Cardiac septum (tissue), 1 donor: Measurements from ENCODE around the gene ANKRD28. TPM values are rescaled to one million over a fixed set of nuclear protein-coding genes. Genes with fewer than 3 reads are reported as not detected.

ENCODE experiments used
- DNase-seq: peaks from one replicate; pipeline ENCODE4 v3.0.0-alpha.2; 2020; ENCODE audit warnings: low spot score
- intact Hi-C: fragments of 100-400 bp; cut with DNase I; formaldehyde crosslinking; loops from one replicate; pipeline ENCODE4 v1.14.0; 2022
- total RNA-seq: library from RNA; stranded (reverse); fragmentation: NEBNext Ultra II Directional; extraction: Animal tissue kit (Norgen Biotek cat#: 25700); gene quantifications from one replicate; pipeline ENCODE4 v1.2.1, GENCODE V29; 2021
- donor health status: DM: no; HTN: no; CAD: no.

Gene ANKRD28
- total RNA-seq, 1 donor from 2014 or later = 23.5 TPM

DNA sequence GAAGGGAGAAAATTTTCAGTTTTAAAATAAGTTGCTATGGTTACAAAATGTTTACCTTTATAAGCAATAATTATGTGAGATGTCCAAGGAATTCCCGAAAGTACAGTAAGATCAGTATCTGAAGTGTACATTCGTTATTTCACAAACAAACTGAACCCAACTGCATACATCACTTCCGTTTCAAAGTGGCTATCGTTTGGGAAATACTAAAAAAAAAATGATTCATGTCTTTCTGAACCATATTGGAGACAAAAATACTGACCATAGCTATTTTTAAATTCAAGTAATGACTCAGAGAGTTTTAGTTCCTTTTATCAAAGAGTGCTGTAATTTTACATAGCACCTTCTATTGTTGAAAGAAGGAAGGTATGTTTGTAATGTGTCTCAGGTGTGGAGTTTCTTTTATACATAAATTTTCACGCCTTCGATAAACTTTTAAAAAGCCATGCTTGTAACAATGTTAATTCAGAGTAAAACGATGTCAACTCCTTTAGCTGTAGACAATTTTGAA is 8.0 kb upstream of the ANKRD28 start:
- DNase-seq = no peak
- intact Hi-C loops = no loop called here

DNA sequence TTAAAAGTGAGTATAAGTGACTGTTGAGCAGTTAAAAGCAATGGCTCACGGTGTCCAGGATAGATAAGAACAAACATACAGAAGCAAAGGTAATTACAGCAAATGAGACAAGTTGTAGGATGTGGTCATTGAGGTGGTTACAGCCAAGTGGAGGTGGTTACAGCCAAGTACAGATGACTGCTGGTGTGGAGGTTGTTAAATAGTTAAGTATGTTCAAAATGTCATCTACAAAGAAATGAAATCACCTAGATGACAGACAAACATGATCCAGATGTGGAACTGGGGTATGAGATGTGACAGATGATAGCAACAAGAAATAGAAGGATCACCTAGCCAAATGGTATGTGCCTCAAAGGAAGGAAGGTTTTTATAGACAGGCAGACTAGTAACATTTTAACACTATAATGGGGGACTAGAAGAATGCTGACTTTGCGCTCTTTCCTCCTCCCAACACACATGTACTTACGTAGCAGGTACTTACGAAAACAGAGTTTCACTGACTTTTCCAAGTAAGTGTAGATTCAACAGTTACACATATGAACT is 6.8 kb upstream of the ANKRD28 start:
- intact Hi-C loops = no loop called here
- no peak for DNase-seq

DNA sequence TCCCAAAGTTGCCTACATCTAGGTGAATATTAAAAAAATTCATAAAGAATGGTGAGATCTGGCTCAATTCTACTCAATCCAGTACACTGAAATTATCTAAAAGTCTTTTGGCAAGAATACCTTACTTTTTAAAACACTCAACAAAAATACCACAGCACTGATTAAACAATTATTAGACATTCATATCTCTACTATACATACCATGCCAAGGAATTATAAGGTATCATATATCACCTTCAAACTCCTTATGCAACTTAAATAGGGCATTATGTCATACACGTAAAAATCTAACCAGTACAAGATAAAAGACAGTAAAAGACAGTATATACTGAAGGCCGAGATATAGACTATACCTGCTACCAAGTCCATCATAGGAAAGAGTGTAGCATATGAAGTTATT is 6.1 kb upstream of the ANKRD28 start:
- DNase-seq = no peak
- intact Hi-C loops = no loop called here

DNA sequence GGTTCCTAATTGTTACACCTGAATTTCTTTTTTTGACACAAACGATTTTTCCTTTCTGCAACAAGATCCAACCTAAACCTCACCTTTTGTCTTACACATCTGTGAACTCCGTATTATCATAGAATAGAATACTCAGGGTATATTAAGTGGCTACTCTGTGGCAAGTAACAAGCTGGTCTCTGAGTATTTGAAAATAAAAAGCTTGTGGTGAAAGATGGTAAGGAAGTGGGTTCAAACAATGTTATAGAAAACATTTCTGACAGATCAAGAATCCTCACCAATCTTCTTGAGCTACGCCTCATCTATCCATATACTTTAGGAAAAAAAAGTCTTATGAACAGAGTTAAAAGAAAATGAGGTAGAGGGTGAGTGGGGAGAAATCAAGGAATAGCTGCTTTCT is 3.5 kb upstream of the ANKRD28 start:
- intact Hi-C loops = no loop called here
- no peak for DNase-seq

DNA sequence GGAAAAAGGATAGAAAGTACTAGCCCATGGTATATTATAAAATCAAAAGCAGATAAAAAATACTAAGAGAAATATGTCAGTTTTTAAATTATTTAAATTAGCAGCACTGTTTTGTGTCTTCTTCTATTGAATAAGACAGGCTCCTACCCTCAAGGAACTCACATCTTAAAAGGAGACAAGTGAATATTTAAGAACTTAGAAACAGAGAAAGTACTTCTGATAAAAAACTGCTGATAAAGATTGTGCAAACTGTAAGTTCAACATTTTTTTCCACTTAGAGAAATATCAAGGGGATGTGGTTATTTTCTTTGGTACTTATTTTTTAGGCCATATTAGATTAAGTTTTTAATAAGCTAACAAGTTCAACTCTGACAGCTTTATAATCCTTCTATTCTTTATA is 3.0 kb upstream of the ANKRD28 start:
- intact Hi-C loops = no loop called here
- DNase-seq = no peak

DNA sequence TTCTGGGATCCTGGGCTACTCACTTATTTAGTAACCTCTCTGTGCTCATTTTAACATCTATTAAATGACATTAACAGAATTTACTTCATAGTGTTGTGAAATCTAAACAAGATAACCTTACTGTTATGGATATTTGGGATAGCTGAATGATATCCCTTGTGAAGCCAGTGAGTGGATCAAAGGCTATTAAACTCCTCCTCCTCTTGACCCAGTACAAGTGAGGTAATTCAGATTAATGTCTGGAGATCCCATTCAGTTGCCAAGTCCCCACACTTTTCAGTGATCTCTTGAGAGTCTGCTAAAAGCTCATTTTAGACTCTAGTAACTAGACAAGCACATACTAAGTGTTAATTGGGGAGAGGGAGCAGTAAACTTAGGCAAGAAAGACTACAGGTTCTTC is 2.5 kb upstream of the ANKRD28 start:
- DNase-seq = no peak
- intact Hi-C loops = no loop called here

DNA sequence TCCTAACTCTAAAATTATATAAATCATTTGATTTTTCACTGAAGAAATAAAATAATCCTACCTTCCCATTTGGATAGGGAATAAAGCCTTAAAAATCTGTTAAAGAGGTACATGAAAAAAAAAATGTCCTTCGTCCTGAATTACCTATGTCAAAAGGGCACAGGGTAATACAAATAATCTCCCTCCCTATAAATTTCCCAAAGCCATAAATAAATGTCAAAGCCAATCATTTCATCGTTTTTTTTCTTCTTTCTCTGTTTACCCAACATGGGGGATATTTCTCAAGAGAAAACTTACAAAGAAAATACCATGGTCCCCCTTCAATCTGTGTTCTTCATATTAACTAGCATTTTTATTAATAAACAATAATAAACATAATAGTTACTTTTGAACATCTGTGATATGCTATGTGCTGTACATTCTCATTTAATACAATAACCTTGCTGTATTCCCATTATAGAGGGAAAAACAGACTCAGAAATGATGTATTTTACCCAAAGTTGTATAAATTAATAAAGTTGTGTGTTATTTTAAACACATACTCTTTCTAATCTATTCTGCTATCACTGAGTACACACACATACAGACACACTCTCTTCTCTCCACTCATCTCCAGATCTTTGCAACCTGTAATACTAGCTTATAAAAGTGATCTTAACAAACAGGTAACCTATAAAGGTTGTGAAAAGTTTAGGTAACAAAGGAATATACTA is 910 bp upstream of the ANKRD28 start:
- intact Hi-C loops = no loop called here
- DNase-seq = no peak

DNA sequence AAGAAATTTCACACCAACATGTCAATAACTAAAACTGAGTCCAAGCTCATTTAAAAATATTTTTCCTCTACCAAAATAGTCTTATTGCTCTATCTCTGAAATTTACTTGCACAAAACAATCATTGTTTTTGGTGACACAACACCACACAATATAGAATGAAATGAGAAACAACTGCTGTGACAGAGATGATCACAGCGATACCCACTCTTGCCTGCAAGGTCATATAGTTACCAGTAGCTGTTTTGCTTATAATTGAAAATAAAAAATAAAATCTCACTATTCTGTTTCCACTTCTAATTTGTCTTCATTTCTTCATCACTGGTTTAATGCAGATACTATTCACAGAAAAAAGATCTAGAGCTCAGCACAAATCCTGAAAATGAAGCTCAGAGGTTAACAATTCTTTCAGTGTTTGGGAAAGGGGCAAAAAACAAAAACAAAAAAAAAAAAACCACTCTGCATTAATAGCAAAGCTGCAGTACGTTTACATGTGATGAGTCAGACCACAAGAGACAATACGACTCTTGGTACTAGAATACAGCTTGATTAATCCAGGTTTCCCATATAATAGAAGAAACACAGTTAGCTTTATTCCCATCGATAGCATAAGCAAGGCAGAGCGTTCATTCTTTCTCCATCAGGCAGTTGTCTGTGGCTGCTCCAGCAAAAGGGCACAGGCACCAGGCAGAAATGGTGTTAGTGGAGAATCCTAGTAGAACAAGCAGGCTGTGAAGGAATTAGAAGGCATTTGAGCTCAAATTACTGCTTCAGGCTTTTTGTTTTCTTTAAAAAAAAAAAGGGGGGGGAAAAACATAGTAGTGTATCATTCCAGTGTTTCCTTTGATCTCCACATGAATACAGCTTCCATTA is 773 bp downstream of the ANKRD28 start:
- intact Hi-C loops = no loop called here
- no peak for DNase-seq

DNA sequence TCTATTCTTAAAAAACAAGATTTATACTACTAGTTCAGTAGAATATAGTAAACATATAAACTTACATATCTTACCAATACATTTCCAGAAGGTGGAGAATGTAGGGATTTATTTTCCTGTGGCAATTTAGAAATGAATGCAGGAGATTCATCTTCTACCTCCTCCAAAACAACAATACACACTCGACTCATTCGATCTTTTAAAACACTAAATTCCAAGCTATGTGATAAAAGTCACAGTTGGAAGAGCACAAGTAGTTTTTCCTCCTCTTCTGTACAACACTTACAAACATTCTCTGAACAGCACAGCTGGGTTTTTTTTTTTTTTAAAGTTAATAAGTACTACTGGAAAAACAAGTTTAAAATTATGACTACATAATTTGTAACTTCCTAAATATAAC is 1.4 kb downstream of the ANKRD28 start:
- intact Hi-C loops = no loop called here

DNA sequence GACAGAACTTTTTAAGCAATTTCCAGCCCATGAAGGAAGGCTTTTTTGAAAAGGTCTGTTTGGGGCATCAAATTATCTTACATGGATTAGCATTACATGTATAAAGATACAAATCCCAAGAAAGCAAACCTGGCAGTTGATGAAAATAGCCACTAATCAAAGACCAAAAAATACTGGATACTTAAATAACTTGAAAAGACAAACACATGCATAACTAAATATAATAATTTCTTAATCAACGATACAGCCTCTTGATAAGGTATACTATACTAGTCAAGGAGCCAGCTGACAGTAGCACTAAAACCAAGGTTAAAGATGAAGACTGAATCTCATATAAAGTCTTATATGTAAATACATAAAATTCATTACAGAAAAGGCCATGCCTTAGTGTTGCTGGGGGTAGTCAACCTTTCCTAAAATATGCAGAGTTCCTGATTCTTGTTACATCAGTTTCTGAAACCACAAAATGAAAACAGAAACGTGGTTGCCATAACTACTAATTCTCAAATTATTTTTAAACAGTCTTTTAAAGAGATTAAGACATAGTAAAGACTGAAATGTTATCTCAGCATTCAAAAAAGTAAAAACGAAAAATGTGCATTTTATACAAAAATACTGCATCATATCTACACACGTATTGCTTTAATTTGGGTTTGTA is 2.0 kb downstream of the ANKRD28 start:
- DNase-seq = no peak
- intact Hi-C loops = no loop called here

More for the DNA sequence above, 1.4 kb downstream of the ANKRD28 start:
- no peak for DNase-seq

DNA sequence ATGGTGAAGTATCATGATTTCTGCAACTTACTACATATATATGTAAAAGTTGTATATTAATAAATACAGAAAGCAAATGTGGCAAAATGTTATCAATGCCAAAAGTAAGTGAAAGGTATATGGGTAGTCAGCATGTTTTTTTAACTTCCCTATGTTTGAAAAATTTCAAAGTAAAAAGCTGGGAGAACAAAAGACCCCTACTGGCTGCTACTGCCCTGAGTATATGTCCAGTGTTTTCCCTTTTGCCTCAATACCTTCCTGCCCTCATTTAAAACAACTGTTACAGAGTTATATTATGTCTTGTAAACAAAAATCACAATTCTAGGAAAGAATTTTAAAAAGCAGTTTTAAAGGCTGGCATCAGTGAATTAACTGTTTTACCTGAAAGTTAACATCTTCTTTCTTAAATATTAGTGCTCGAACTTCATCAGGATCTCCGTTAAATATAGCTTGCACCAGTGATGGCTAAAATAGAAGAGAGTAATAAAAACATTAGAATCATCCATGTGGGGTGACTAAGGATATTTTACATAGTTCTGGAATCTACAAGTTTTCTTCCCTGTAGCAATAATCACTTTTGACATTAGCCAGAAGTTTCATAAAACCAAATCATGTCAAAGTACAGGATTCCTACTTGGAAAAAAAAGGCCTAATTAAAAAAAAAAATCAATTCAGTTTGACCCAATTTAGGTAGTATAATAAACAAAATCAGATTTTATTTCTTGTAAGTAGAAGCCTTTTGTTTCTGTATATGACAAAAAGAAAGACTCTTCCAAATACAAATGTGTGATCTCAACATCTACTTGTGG is 2.7 kb downstream of the ANKRD28 start:
- intact Hi-C loops = no loop called here
- no peak for DNase-seq

DNA sequence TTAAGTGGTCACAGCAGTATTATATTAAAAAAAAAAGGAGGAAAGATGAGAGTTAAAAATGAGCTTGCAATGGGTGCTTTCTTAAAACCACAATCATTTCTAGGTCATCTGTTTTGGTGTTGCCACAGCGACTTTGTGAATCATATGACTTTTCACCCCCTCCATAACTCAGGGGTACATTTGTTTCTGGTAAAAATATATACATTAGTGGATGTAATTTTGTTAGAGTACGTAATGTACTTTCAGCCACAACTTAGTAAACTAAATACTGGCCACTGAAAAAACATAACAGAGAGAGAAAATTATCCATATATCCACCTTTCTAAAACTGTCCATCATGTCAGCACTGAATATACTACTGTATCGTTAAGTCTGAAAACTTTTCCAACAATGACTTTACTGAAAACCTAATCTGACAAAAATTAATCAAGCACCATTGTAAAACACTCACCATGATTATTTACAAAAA is 3.4 kb downstream of the ANKRD28 start:
- intact Hi-C loops = no loop called here
- DNase-seq = no peak

DNA sequence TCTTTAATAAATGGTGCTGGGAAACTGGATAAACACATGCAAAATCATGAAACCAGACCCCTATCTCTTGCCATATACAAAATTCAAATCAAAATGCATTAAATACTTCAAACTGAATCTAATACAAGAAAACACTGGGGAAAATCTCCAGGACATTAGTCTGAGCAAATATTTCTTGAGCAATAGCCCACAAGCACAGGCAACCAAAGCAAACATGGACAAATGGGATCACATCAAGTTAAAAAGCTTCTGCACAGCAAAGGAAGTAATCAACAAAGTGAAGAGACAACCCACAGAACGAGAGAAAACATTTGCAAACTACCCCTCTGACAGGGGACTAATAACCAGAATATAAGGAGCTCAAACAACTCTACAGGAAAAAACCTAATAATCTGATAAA is 6.3 kb downstream of the ANKRD28 start:
- intact Hi-C loops = no loop called here
- DNase-seq = no peak

DNA sequence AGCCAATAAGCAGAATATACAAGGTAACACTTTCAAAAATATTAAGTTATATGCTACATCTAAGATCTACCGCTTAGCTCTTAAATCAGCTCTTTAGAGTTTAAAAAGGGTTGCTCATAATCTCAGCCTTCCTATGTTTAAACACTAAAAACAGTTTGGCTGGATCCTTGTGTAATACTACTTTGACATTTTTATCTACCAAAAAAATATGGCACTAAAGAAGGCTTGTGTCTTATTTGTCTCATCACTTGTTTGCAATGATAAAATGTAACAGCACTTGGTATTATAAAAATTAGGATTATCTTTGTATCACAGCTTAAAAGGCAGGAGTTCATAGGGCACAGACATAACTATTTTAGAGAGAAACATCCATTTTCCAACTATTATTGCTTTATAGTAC is 9.8 kb downstream of the ANKRD28 start:
- intact Hi-C loops = no loop called here
- DNase-seq = no peak

DNA sequence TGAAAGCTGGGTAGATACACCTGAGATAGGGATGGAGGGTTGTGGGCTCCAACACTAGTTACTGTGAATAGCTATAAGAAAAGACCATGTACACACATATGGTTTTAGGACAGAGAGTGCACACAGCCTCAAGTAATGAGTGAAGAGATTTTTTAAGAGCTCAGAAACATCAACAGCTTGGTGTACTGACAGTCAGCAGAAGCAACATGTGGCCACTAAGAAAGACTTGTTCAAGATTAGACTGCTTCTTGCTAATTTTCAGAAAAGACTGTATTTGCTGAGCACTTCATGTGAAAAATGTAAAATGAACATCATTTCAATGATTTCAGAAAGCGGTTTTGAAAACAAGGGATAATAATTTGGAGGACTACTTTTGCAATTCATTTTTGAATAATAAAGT is 10.3 kb downstream of the ANKRD28 start:
- no peak for DNase-seq
- intact Hi-C loops = no loop called here

DNA sequence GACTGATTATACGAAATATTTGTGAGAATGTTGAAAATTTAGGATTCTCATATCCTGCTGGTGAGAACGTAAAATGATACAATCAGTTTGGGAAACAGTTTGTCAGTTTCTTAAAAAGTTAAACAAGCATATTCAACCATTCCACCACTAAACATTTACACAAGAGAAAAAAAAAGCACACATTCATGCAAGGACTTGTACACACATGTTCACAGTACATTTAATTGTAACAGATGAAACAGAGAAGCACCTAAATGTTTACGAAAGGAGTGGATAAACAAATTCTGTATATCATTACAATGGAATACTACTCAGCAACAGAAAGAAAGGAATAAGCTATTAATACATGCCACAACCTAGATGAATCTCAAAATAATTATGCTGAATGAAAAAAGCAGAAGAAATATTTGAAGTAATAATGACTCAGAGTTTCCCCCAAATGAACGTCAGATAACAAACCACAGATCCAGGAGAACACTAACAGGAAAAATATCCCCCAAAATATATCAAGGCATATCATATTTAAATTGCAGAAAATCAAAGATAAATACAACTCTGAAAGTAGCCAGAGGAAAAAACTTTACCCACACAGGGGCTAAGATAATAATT is 14.3 kb downstream of the ANKRD28 start:
- intact Hi-C loops = no loop called here
- no peak for DNase-seq

DNA sequence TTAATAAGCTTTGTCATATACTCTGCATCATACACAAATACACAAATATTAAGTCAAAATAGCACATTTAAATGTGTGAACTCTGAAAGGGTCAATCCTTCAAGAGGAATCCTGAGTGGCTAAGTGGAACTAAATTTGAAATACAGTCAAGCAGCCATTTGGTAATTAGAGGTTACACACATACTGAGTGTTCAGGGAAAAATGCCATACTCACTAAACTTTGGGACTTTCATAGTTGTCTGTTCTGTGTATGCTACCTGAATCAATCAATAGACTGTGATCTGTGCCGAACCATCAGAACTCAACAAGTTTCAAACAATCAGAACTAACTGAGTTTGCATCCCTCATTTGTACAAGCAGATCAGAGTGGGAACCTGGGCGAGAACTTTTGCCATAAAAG is 15.3 kb downstream of the ANKRD28 start:
- intact Hi-C loops = no loop called here

DNA sequence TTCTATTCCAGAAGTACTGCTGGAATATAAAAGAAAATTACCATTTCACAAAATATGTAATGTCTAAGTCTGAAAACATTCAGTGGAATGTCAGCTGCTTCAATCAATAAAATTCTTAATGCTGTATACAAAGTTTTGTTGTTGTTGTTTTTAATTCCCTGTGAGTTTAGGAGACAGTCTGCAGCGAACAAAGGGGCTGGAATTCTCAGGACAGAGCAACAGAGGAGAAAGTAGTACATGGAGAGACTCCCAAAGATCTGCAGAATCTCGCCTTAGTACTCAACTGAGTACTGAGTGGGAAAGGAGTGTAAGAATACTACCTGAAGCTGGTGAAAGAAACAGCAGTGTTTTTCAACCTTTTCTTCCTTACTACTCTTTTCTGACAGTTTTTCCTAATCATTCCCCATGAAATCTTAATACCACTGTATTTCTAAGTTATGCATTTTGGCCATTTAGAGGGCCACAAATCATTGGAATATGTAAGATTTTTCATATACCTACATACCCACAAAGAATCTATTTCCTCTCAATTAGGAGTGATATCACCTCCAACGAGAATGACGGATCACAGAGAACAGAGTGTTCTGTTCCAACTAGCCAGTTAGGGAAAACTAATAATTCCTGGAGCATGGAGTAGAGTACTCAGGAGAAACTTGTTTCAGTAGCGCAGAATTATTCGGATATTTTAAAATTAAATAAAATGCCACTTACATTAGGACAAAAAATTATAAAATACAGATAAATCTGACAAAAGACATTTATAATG is 16.0 kb downstream of the ANKRD28 start:
- intact Hi-C loops = no loop called here
- DNase-seq = no peak

More for the DNA sequence above, 15.3 kb downstream of the ANKRD28 start:
- no peak for DNase-seq
